K562 (cell line): ENCODE data around the gene LASP1. TPM values are rescaled to one million over a fixed set of nuclear protein-coding genes. Genes with fewer than 3 reads are reported as not detected.

Experiments
- CBX2 ChIP-seq: fragments of 200-600 bp; sonication (generic); IDR thresholded peaks from one replicate; pipeline ENCODE4 v1.6.1; 2012; ENCODE audit warnings: mild to moderate bottlenecking, low read length, inconsistent platforms; ENCODE audit not compliant: insufficient read depth, poor library complexity, severe bottlenecking
- DDX20 ChIP-seq: fragments of 450-650 bp; IDR thresholded peaks from 2 replicates; pipeline ENCODE4 v1.6.1; 2016; ENCODE audit warnings: missing genetic modification characterization, low read depth, mild to moderate bottlenecking, missing compliant biosample characterization, moderate library complexity
- EZH2 ChIP-seq: IDR thresholded peaks from 2 replicates; pipeline ENCODE4 v1.6.1; 2012; ENCODE audit warnings: low read depth, mild to moderate bottlenecking, inconsistent platforms, low read length, borderline replicate concordance
- HMGN3 ChIP-seq: IDR thresholded peaks from 2 replicates; pipeline ENCODE4 v1.6.1; 2011; ENCODE audit warnings: borderline replicate concordance, low read depth, mild to moderate bottlenecking, mixed read lengths, low read length; ENCODE audit not compliant: insufficient read length; ENCODE audit errors: extremely low read depth
- IRF1 ChIP-seq: sonication (generic); formaldehyde crosslinking; IDR thresholded peaks from 2 replicates; pipeline ENCODE4 v1.8.0; 2022; ENCODE audit warnings: missing genetic modification reagents, mild to moderate bottlenecking, borderline replicate concordance
- KLF16 ChIP-seq: IDR thresholded peaks from 2 replicates; pipeline ENCODE4 v1.6.1; 2016; ENCODE audit warnings: antibody characterized with exemption
- NBN ChIP-seq: fragments of 450-650 bp; IDR thresholded peaks from 2 replicates; pipeline ENCODE4 v1.6.1; 2016; ENCODE audit warnings: low read depth, mild to moderate bottlenecking
- PHB ChIP-seq: fragments of 250-450 bp; sonication (Bioruptor Pico); IDR thresholded peaks from 2 replicates; pipeline ENCODE4 v1.5.0; 2021
- SAFB2 ChIP-seq: fragments of 200-400 bp; formaldehyde crosslinking; IDR thresholded peaks from 2 replicates; pipeline ENCODE4 v1.6.1; 2018; ENCODE audit warnings: borderline replicate concordance, low read length, low read depth, moderate library complexity; ENCODE audit not compliant: severe bottlenecking
- SMAD4 ChIP-seq: fragments of 250-450 bp; sonication (Bioruptor Pico); conservative IDR thresholded peaks from 2 replicates; pipeline ENCODE4 v1.8.0; 2021; ENCODE audit warnings: inconsistent platforms, mild to moderate bottlenecking, moderate library complexity
- TBL1XR1 ChIP-seq, 2 experiments: IDR thresholded peaks; 2 replicates each; pipeline ENCODE4 v1.6.1; 2012; ENCODE audit warnings: improper control_type of control experiment in 2 of 2, low read length in 2 of 2, mild to moderate bottlenecking in 1 of 2
- TEAD4 ChIP-seq, 2 experiments: sonication (generic) in 1 of 2; formaldehyde crosslinking in 1 of 2; IDR thresholded peaks; 2 replicates each; pipeline versions ENCODE4 v1.6.1 to v1.8.0; 2012 to 2022; ENCODE audit warnings: borderline replicate concordance in 1 of 2, inconsistent platforms in 1 of 2, low read length in 1 of 2, mild to moderate bottlenecking in 1 of 2, missing genetic modification reagents in 1 of 2
- ZNF165 ChIP-seq: fragments of 250-450 bp; sonication (Bioruptor Pico); IDR thresholded peaks from 2 replicates; pipeline ENCODE4 v1.4.0; 2020; ENCODE audit warnings: borderline replicate concordance
- ZNF282 ChIP-seq: sonication (generic); formaldehyde crosslinking; IDR thresholded peaks from 2 replicates; pipeline ENCODE4 v1.8.1; 2023; ENCODE audit warnings: missing genetic modification reagents
- ZNF445 ChIP-seq: fragments of 250-450 bp; sonication (Bioruptor Pico); IDR thresholded peaks from 2 replicates; pipeline ENCODE4 v1.4.0; 2020; ENCODE audit warnings: low read depth, mild to moderate bottlenecking, moderate library complexity
- ZNF644 ChIP-seq: fragments of 200-800 bp; sonication (Bioruptor generic); IDR thresholded peaks from 2 replicates; pipeline ENCODE4 v1.6.1; 2016; ENCODE audit warnings: low read depth, missing genetic modification characterization, missing compliant biosample characterization
- polyA plus RNA-seq, 8 experiments: library from polyadenylated mRNA; depleted of rRNA in 4 of 8; stranded (reverse) in 5 of 8; unstranded in 3 of 8; fragments of >200 nt; fragmentation: Nextera tagmentation in 2 of 8; fragmentation: Illumina TruSeq in 1 of 8; extraction: Ambion mirVana in 2 of 8; extraction: Trizol in 1 of 8; gene quantifications; 2 replicates each; pipeline versions ENCODE4 v1.2.1 to v1.2.3, GENCODE V29; 2011 to 2014; ENCODE audit warnings: inconsistent platforms in 1 of 8, missing spikeins in 1 of 8
- total RNA-seq, 7 experiments: library from RNA; depleted of rRNA in 6 of 7; stranded (reverse); fragments of >200 nt in 6 of 7; fragmentation: Illumina TruSeq in 2 of 7; extraction: Trizol in 2 of 7; gene quantifications; 2 replicates each; pipeline versions ENCODE4 v1.2.1 to v1.2.3, GENCODE V29; 2011 to 2021; ENCODE audit warnings: low replicate concordance in 1 of 7
- TF ChIP-seq, protein P1 (sequence below): sonication (generic); formaldehyde crosslinking; IDR thresholded peaks from 2 replicates; pipeline ENCODE4 v1.4.0; 2020; ENCODE audit warnings: mild to moderate bottlenecking, missing genetic modification reagents
- TF ChIP-seq, protein P2 (sequence below): sonication (generic); formaldehyde crosslinking; IDR thresholded peaks from 2 replicates; pipeline ENCODE4 v1.8.1; 2023; ENCODE audit warnings: mild to moderate bottlenecking, missing genetic modification reagents, moderate library complexity
- TF ChIP-seq, protein P3 (sequence below): sonication (generic); formaldehyde crosslinking; IDR thresholded peaks from 2 replicates; pipeline ENCODE4 v1.9.0; 2022; ENCODE audit warnings: mild to moderate bottlenecking, missing genetic modification reagents
- TF ChIP-seq, protein P4 (sequence below): fragments of 250-450 bp; sonication (Bioruptor Pico); IDR thresholded peaks from 2 replicates; pipeline ENCODE4 v1.5.0; 2020; ENCODE audit warnings: mild to moderate bottlenecking, borderline replicate concordance

Gene LASP1
- total and polyA plus RNA-seq, 9 of the 15 experiments (the other 6 are each of a cell fraction or from before 2014, with no cell fraction given), result 23.0 to 125 (median 55.3) TPM

- TF ChIP-seq, protein P1, sequence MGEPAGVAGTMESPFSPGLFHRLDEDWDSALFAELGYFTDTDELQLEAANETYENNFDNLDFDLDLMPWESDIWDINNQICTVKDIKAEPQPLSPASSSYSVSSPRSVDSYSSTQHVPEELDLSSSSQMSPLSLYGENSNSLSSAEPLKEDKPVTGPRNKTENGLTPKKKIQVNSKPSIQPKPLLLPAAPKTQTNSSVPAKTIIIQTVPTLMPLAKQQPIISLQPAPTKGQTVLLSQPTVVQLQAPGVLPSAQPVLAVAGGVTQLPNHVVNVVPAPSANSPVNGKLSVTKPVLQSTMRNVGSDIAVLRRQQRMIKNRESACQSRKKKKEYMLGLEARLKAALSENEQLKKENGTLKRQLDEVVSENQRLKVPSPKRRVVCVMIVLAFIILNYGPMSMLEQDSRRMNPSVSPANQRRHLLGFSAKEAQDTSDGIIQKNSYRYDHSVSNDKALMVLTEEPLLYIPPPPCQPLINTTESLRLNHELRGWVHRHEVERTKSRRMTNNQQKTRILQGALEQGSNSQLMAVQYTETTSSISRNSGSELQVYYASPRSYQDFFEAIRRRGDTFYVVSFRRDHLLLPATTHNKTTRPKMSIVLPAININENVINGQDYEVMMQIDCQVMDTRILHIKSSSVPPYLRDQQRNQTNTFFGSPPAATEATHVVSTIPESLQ (CRISPR knock-in tag), result no peak
- TF ChIP-seq TEAD4 (IDR thresholded peaks at IDR 0.05; ENCODE audit: low read length) (peak; percentile 93), TEAD4 (CRISPR knock-in tag; IDR thresholded peaks at IDR 0.05; ENCODE audit: borderline replicate concordance) (no peak), DDX20 (tag) (no peak), SMAD4 (CRISPR knock-in tag) (peak; percentile 94), HMGN3 (no peak), IRF1 (CRISPR knock-in tag) (no peak), ZNF165 (no peak), KLF16 (no peak), EZH2 (no peak), SAFB2 (no peak), ZNF445 (no peak), PHB (CRISPR knock-in tag) (no peak), CBX2 (no peak), NBN (peak; percentile 74; the same call in 1 of the 2 replicates), ZNF644 (tag) (no peak), TBL1XR1 (IDR thresholded peaks at IDR 0.05; ENCODE audit: low read length in 2 of 2) (peak in 1 of 2 experiments; percentile 63; a peak in 1 of 4 replicates), ZNF282 (CRISPR knock-in tag) (no peak)
- TF ChIP-seq, protein P2, sequence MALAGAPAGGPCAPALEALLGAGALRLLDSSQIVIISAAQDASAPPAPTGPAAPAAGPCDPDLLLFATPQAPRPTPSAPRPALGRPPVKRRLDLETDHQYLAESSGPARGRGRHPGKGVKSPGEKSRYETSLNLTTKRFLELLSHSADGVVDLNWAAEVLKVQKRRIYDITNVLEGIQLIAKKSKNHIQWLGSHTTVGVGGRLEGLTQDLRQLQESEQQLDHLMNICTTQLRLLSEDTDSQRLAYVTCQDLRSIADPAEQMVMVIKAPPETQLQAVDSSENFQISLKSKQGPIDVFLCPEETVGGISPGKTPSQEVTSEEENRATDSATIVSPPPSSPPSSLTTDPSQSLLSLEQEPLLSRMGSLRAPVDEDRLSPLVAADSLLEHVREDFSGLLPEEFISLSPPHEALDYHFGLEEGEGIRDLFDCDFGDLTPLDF (CRISPR knock-in tag), result no peak
- TF ChIP-seq, protein P3, sequence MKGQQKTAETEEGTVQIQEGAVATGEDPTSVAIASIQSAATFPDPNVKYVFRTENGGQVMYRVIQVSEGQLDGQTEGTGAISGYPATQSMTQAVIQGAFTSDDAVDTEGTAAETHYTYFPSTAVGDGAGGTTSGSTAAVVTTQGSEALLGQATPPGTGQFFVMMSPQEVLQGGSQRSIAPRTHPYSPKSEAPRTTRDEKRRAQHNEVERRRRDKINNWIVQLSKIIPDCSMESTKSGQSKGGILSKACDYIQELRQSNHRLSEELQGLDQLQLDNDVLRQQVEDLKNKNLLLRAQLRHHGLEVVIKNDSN (CRISPR knock-in tag), result no peak
- TF ChIP-seq, protein P4, sequence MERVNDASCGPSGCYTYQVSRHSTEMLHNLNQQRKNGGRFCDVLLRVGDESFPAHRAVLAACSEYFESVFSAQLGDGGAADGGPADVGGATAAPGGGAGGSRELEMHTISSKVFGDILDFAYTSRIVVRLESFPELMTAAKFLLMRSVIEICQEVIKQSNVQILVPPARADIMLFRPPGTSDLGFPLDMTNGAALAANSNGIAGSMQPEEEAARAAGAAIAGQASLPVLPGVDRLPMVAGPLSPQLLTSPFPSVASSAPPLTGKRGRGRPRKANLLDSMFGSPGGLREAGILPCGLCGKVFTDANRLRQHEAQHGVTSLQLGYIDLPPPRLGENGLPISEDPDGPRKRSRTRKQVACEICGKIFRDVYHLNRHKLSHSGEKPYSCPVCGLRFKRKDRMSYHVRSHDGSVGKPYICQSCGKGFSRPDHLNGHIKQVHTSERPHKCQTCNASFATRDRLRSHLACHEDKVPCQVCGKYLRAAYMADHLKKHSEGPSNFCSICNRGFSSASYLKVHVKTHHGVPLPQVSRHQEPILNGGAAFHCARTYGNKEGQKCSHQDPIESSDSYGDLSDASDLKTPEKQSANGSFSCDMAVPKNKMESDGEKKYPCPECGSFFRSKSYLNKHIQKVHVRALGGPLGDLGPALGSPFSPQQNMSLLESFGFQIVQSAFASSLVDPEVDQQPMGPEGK (CRISPR knock-in tag), result no peak
These were observed 56.6 kb downstream of the LASP1 start (continued) for GRCh38 chr17:38926293-38927070.
